OCI-LY7 (cell line): ENCODE measurements around the gene IGFLR1.
A peak's percentile ranks its signal among the peaks of the same experiment; 100 is the strongest.

Experiments used
- EZH2phosphoT487 ChIP-seq: fragments of 200-600 bp; sonication (generic); IDR thresholded peaks from 2 replicates; pipeline ENCODE4 v1.6.1; 2018; ENCODE audit warnings: low read depth, borderline replicate concordance, mild to moderate bottlenecking, mixed run types, antibody characterized with exemption, low read length, moderate library complexity, mixed read lengths
- TF ChIP-seq, protein P1 (sequence below): fragments of 200-600 bp; sonication (generic); conservative IDR thresholded peaks from 2 replicates; pipeline ENCODE4 v1.5.1; 2014; ENCODE audit warnings: mild to moderate bottlenecking, antibody characterized with exemption, low read length, moderate library complexity, mixed read lengths

DNA sequence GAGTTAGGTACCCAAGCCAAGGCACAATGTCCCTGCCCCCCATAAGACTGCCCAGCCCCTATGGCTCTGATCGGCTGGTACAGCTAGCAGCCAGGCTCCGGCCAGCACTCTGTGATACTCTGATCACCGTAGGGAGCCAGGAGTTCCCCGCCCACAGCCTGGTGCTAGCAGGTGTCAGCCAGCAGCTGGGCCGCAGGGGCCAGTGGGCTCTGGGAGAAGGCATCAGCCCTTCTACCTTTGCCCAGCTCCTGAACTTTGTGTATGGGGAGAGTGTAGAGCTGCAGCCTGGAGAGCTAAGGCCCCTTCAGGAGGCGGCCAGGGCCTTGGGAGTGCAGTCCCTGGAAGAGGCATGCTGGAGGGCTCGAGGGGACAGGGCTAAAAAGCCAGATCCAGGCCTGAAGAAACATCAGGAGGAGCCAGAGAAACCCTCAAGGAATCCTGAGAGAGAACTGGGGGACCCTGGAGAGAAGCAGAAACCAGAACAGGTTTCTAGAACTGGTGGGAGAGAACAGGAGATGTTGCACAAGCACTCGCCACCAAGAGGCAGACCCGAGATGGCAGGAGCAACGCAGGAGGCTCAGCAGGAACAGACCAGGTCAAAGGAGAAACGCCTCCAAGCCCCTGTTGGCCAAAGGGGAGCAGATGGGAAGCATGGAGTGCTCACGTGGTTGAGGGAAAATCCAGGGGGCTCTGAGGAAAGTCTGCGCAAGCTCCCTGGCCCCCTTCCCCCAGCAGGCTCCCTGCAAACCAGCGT is 27.5 kb downstream of the IGFLR1 start:
- TF ChIP-seq, protein P1, sequence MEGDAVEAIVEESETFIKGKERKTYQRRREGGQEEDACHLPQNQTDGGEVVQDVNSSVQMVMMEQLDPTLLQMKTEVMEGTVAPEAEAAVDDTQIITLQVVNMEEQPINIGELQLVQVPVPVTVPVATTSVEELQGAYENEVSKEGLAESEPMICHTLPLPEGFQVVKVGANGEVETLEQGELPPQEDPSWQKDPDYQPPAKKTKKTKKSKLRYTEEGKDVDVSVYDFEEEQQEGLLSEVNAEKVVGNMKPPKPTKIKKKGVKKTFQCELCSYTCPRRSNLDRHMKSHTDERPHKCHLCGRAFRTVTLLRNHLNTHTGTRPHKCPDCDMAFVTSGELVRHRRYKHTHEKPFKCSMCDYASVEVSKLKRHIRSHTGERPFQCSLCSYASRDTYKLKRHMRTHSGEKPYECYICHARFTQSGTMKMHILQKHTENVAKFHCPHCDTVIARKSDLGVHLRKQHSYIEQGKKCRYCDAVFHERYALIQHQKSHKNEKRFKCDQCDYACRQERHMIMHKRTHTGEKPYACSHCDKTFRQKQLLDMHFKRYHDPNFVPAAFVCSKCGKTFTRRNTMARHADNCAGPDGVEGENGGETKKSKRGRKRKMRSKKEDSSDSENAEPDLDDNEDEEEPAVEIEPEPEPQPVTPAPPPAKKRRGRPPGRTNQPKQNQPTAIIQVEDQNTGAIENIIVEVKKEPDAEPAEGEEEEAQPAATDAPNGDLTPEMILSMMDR = peak; percentile 58
- no peak for TF ChIP-seq EZH2phosphoT487
